ENCODE measurements around the gene PPIL4. TPM values are rescaled to one million over a fixed set of nuclear protein-coding genes. Genes with fewer than 3 reads are reported as not detected.

Gene PPIL4
- total RNA-seq, 1 experiment from 2014 or later: 37.2 TPM

DNA sequence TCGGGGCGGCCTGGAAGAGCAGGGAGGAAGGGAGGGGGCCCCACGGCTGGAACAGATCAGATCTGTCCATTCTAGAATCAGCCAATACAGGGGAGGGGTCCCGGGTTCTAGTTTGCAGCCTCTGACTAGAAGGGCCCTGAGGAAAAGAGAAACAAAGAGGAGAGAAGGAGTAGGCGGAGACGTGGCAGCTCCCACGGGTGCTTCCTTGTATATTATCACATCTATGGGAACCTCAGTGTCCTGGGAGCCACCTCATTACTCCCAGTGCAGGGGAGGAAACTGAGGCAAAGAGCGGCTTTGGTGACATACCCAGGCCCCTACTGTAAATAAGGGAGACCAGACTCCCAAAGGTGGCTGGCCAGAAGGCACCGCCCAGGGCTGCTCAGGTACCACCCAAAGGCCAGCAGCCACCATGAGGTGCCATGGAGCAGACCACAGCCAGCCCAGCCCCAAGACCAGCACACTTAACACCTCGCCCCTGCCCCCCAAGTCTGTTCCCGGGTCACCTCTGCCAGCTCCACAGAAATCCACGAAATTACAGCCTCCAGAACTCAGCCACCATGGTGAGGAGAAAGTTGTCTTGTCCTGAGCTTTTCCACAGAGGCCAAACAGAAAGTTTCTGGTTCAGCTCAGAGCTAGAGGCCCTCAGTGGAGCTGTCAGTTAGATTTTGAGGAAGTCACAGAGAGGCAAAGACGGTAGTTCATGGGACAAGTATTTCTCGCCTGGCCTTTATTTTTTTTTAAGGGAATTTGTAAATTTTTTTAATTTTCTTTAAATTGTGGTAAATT lies 63.1 kb downstream of the PPIL4 start:
- CTCF ChIA-PET: interaction anchor here (0.5 to 1.0 kb wide), 3 partner anchors 36 to 791 kb away, joined by 3 to 4 read pairs (median 3); no protein-coding TSS in a partner anchor

DNA sequence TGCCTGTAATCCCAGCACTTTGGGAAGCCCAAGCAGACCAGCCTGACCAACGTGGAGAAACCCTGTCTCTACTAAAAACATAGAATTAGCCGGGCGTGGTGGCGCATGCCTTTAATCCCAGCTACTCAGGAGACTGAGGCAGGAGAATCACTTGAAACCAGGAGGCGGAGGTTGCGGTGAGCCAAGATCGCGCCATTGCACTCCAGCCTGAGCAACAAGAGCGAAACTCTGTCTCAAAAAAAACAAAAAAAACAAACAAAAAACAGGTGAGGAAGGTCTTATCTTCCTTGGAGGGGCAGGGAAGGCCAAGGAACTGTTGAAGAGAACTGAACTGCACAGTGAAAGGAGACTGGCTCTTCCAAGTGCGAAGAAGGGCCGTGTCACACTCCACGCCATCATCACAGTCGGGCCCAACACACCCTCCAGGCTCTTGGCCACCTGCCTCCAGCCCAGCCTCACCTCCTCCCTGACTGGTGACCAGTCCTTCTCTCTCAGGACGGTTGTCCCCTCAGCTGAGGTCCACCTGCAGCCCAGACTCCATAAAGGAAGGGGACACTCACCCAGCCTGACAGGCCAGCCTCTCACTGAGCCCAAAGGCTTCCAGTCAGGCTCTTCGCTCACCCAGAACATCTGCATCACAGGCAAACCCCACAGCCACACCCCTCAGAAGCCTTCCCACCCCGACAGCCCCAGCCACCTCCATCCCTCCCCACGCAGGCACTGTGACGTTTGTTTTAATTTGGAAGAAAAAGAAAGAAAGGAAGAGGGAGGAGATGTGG lies 65.2 kb downstream of the PPIL4 start:
- no TSS peak for BruUV-seq (replicated peaks)
- DNase-seq (ENCODE audit: unreplicated experiment): no peak
- Mint-ChIP-seq H3K4me3 (ENCODE audit: unreplicated experiment) (no peak overlapping the region), H3K9me3 (ENCODE audit: unreplicated experiment) (no peaks in the 10 kb centered on the region), H3K4me1 (ENCODE audit: insufficient read depth, unreplicated experiment) (peaks cover 5% of the 10 kb centered on the region), H3K27me3 (ENCODE audit: insufficient read depth, unreplicated experiment) (no peaks in the 10 kb centered on the region), H3K27ac (ENCODE audit: low read depth, unreplicated experiment) (no peak overlapping the region), H3K36me3 (ENCODE audit: insufficient read depth, unreplicated experiment) (no peaks in the 10 kb centered on the region)
- intact Hi-C loops (cut with micrococcal nuclease): no loop called here
- ChIA-PET CTCF (no interaction called here), POLR2A (no interaction called here)
- TF ChIP-seq, protein P1, sequence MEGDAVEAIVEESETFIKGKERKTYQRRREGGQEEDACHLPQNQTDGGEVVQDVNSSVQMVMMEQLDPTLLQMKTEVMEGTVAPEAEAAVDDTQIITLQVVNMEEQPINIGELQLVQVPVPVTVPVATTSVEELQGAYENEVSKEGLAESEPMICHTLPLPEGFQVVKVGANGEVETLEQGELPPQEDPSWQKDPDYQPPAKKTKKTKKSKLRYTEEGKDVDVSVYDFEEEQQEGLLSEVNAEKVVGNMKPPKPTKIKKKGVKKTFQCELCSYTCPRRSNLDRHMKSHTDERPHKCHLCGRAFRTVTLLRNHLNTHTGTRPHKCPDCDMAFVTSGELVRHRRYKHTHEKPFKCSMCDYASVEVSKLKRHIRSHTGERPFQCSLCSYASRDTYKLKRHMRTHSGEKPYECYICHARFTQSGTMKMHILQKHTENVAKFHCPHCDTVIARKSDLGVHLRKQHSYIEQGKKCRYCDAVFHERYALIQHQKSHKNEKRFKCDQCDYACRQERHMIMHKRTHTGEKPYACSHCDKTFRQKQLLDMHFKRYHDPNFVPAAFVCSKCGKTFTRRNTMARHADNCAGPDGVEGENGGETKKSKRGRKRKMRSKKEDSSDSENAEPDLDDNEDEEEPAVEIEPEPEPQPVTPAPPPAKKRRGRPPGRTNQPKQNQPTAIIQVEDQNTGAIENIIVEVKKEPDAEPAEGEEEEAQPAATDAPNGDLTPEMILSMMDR (IDR thresholded peaks at IDR 0.05; ENCODE audit: unreplicated experiment): no peak

More for the DNA sequence above, 63.1 kb downstream of the PPIL4 start:
- TF ChIP-seq, protein P1 (IDR thresholded peaks at IDR 0.05; ENCODE audit: unreplicated experiment): no peak
- no peaks in the 10 kb centered on the region for H3K27me3 Mint-ChIP-seq (ENCODE audit: insufficient read depth, unreplicated experiment)
- POLR2A ChIA-PET: interaction anchor here (0.6 kb wide), 1 partner anchor 141 kb away, joined by 3 read pairs; no protein-coding TSS in a partner anchor
- H3K4me3 Mint-ChIP-seq (ENCODE audit: unreplicated experiment): no peak overlapping the region
- H3K27ac Mint-ChIP-seq (ENCODE audit: low read depth, unreplicated experiment): no peak overlapping the region
- no peaks in the 10 kb centered on the region for H3K36me3 Mint-ChIP-seq (ENCODE audit: insufficient read depth, unreplicated experiment)
- BruUV-seq (replicated peaks): no TSS peak
- peaks cover 5% of the 10 kb centered on the region for H3K4me1 Mint-ChIP-seq (ENCODE audit: insufficient read depth, unreplicated experiment)
- DNase-seq (ENCODE audit: unreplicated experiment): no peak
- no peaks in the 10 kb centered on the region for H3K9me3 Mint-ChIP-seq (ENCODE audit: unreplicated experiment)
- intact Hi-C loops (cut with micrococcal nuclease): no loop called here

DNA sequence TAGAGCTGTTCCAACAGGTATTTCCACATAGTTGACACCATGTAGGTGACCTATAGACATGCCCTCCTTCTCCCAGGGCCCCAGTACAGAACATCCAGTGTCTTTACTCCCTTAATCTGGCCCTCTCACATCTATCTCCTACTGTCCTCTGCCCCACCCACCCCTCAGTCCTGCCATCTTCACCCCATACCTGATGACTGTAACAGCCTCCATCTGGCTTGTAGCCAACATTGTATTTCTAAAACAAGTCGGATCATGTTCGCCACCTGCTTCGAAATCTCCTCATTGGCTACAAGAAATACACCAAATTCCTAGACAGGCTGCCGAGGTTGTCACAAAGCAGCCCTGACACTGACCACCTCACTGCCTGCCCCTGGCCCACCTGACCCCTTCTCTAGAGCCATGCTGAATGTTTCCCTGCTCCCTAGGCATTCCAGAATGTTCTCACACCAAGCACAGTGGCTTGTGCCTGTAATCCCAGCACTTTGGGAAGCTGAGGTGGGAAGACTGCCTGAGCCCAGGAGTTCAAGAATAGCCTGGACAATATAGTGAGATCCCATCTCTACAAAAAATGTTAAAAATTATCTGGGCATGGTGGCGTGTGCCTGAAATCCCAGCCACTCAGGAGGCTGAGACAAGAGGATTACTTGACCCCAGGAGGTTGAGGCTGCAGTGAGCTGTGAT lies 67.1 kb downstream of the PPIL4 start:
- no TSS peak for BruUV-seq (replicated peaks)
- no peaks in the 10 kb centered on the region for H3K9me3 Mint-ChIP-seq (ENCODE audit: unreplicated experiment)

More for the DNA sequence above, 67.1 kb downstream of the PPIL4 start:
- Mint-ChIP-seq H3K36me3 (ENCODE audit: insufficient read depth, unreplicated experiment) (no peaks in the 10 kb centered on the region), H3K4me3 (ENCODE audit: unreplicated experiment) (no peak overlapping the region), H3K27me3 (ENCODE audit: insufficient read depth, unreplicated experiment) (no peaks in the 10 kb centered on the region), H3K27ac (ENCODE audit: low read depth, unreplicated experiment) (no peak overlapping the region), H3K4me1 (ENCODE audit: insufficient read depth, unreplicated experiment) (peaks cover 5% of the 10 kb centered on the region)
- DNase-seq (ENCODE audit: unreplicated experiment): peak; percentile 52
- intact Hi-C loops (cut with micrococcal nuclease): no loop called here
- POLR2A ChIA-PET: no interaction called here
- CTCF ChIA-PET: interaction anchor here (0.9 kb wide), 1 partner anchor 452 kb away, joined by 3 read pairs; no protein-coding TSS in a partner anchor
- TF ChIP-seq, protein P1 (IDR thresholded peaks at IDR 0.05; ENCODE audit: unreplicated experiment): no peak

Measured in MCF 10A (cell line).